ENCODE results near the gene COIL. TPM values are rescaled to one million over a fixed set of nuclear protein-coding genes. Genes with fewer than 3 reads are reported as not detected.

Gene COIL
- total and polyA plus RNA-seq, 9 of the 15 experiments (the other 6 are each of a cell fraction or from before 2014, with no cell fraction given): 23.9 to 41.3 (median 28.7) TPM

DNA sequence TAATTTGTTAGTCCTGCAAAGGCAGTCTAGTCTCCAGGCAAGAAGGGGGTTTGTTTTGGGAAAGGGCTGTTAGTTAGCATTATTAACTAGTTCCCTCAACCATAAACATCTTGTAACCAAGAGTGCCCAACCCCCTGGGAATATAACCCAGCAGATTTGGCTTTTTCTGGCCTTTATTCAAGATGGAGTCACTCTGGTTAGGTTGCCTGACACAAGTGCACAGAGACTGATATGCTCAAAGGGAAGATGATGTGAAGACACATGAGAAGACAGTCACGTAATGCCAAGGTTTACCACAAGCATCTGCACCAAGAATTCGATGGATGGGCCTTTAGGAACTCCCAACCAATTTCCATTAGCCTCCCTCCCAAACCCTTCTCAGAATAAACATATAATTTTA lies 13.2 kb upstream of the COIL start (continued):
- TF ChIP-seq, protein P1, sequence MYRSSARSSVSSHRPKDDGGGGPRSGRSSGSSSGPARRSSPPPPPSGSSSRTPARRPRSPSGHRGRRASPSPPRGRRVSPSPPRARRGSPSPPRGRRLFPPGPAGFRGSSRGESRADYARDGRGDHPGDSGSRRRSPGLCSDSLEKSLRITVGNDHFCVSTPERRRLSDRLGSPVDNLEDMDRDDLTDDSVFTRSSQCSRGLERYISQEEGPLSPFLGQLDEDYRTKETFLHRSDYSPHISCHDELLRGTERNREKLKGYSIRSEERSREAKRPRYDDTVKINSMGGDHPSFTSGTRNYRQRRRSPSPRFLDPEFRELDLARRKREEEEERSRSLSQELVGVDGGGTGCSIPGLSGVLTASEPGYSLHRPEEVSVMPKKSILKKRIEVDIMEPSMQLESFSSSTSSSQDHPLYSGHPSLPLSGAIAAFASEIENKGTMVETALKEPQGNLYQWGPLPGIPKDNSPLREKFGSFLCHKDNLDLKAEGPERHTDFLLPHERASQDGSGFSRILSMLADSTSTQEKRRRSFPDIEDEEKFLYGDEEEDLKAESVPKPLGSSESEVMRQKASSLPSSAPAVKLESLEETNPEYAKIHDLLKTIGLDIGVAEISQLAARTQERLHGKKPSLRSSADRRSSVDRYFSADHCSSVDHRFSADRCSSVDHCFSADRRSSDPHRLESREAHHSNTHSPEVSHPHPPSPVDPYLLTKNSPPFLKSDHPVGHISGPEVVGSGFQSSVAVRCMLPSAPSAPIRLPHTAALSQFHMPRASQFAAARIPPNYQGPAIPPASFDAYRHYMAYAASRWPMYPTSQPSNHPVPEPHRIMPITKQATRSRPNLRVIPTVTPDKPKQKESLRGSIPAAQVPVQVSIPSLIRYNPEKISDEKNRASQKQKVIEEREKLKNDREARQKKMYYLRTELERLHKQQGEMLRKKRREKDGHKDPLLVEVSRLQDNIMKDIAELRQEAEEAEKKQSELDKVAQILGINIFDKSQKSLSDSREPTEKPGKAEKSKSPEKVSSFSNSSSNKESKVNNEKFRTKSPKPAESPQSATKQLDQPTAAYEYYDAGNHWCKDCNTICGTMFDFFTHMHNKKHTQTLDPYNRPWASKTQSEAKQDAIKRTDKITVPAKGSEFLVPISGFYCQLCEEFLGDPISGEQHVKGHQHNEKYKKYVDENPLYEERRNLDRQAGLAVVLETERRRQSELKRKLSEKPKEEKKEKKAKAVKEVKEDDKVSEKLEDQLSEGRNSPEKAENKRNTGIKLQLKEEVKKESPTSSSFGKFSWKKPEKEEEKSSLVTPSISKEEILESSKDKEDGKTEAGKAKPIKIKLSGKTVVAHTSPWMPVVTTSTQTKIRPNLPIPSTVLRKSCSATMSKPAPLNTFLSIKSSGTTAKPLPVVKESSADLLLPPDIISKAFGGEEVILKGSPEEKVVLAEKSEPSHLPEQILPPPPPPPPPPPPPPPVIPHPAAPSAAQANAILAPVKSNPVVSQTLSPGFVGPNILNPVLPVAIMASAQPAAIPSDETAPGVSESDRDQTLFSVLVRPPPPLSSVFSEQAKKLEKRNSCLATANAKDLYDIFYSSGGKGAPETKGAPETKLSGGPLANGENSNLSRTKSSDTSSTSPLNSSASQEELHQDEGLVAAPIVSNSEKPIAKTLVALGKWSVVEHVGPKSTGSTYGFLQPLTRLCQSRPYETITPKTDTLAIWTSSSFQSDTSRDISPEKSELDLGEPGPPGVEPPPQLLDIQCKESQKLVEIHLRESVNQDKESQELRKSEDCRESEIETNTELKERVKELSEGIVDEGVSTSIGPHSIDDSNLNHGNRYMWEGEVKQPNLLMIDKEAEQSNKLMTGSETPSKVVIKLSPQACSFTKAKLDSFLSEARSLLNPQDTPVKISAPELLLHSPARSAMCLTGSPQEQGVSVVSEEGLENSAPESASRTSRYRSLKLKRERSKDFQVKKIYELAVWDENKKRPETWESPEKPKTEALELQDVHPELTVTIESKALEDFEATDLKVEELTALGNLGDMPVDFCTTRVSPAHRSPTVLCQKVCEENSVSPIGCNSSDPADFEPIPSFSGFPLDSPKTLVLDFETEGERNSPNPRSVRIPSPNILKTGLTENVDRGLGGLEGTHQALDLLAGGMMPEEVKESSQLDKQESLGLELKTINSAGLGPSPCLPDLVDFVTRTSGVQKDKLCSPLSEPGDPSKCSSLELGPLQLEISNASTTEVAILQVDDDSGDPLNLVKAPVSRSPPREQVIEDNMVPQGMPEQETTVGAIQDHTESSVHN (IDR thresholded peaks at IDR 0.05; ENCODE audit: borderline replicate concordance in 1 of 2, low read depth in 1 of 2): no peak
- peak; percentile 52; the same call in 1 of the 2 replicates for TF ChIP-seq MECOM (CRISPR knock-in tag; IDR thresholded peaks at IDR 0.05)
- no peak for TF ChIP-seq MCM7 (IDR thresholded peaks at IDR 0.05)
- TF ChIP-seq ZNF41 (CRISPR knock-in tag; conservative IDR thresholded peaks at IDR 0.05): peak; percentile 73; the same call in 1 of the 2 replicates
- no peak for TF ChIP-seq ZNF253 (CRISPR knock-in tag; conservative IDR thresholded peaks at IDR 0.05)
- peak; percentile 51; the same call in 1 of the 2 replicates for TF ChIP-seq E2F3 (CRISPR knock-in tag; IDR thresholded peaks at IDR 0.05)
- TF ChIP-seq HMG20B (CRISPR knock-in tag; IDR thresholded peaks at IDR 0.05): no peak
- TF ChIP-seq, protein P2, sequence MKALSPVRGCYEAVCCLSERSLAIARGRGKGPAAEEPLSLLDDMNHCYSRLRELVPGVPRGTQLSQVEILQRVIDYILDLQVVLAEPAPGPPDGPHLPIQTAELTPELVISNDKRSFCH (CRISPR knock-in tag; IDR thresholded peaks at IDR 0.05): no peak
- TF ChIP-seq, protein P2 (tag; IDR thresholded peaks at IDR 0.05): peak; percentile 53; the same call in 1 of the 2 replicates
- no peak for TF ChIP-seq EZH2 (IDR thresholded peaks at IDR 0.05; ENCODE audit: borderline replicate concordance, low read depth, low read length)
- TF ChIP-seq, protein P3, sequence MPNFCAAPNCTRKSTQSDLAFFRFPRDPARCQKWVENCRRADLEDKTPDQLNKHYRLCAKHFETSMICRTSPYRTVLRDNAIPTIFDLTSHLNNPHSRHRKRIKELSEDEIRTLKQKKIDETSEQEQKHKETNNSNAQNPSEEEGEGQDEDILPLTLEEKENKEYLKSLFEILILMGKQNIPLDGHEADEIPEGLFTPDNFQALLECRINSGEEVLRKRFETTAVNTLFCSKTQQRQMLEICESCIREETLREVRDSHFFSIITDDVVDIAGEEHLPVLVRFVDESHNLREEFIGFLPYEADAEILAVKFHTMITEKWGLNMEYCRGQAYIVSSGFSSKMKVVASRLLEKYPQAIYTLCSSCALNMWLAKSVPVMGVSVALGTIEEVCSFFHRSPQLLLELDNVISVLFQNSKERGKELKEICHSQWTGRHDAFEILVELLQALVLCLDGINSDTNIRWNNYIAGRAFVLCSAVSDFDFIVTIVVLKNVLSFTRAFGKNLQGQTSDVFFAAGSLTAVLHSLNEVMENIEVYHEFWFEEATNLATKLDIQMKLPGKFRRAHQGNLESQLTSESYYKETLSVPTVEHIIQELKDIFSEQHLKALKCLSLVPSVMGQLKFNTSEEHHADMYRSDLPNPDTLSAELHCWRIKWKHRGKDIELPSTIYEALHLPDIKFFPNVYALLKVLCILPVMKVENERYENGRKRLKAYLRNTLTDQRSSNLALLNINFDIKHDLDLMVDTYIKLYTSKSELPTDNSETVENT (CRISPR knock-in tag; IDR thresholded peaks at IDR 0.05): no peak
- TF ChIP-seq TGIF2 (CRISPR knock-in tag; IDR thresholded peaks at IDR 0.05): no peak
- no peak for TF ChIP-seq FOXK2 (conservative IDR thresholded peaks at IDR 0.05 in 1 of 2, IDR thresholded peaks at IDR 0.05 in 1 of 2; ENCODE audit: low read depth in 2 of 2)
